Neuronal stem cell (in vitro differentiated cells): ENCODE results near the gene DGKK.

ENCODE experiments used
- DNase-seq: peaks from one replicate; pipeline ENCODE4 v3.0.0-alpha.2; 2013; ENCODE audit warnings: low spot score
- H2AFZ ChIP-seq: one replicate; pipeline ENCODE4 v1.6.1; 2013; ENCODE audit warnings: mild to moderate bottlenecking, low read length, inconsistent platforms
- H2AK5ac ChIP-seq: 2 replicates; pipeline ENCODE4 v1.6.1; 2013; ENCODE audit warnings: low read depth, mild to moderate bottlenecking, inconsistent platforms, low read length, moderate library complexity, mixed read lengths
- H2BK120ac ChIP-seq: 2 replicates; pipeline ENCODE4 v1.6.1; 2013; ENCODE audit warnings: low read depth, mild to moderate bottlenecking, inconsistent platforms, low read length, moderate library complexity, mixed read lengths
- H2BK12ac ChIP-seq: one replicate; pipeline ENCODE4 v1.6.1; 2013; ENCODE audit warnings: low read length, inconsistent platforms
- H2BK15ac ChIP-seq: 2 replicates; pipeline ENCODE4 v1.6.1; 2013; ENCODE audit warnings: mild to moderate bottlenecking, low read length, inconsistent platforms, mixed read lengths
- H2BK5ac ChIP-seq: one replicate; pipeline ENCODE4 v1.6.1; 2013; ENCODE audit warnings: inconsistent platforms, mild to moderate bottlenecking, low read length, moderate library complexity
- H3K14ac ChIP-seq: one replicate; pipeline ENCODE4 v1.6.1; 2013; ENCODE audit warnings: low read length, inconsistent platforms
- H3K18ac ChIP-seq: 2 replicates; pipeline ENCODE4 v1.6.1; 2013; ENCODE audit warnings: low read length, inconsistent platforms
- H3K23ac ChIP-seq: 2 replicates; pipeline ENCODE4 v1.6.1; 2013; ENCODE audit warnings: low read depth, mild to moderate bottlenecking, mixed read lengths, low read length, inconsistent platforms; ENCODE audit not compliant: poor library complexity
- H3K27ac ChIP-seq: replicated peaks from 3 replicates; pipeline ENCODE4 v1.5.1; 2013; ENCODE audit warnings: low read length, inconsistent platforms
- H3K27me3 ChIP-seq, 3 experiments: 2 replicates each; pipeline ENCODE4 v1.6.1; 2013; ENCODE audit warnings: low read length in 3 of 3, mild to moderate bottlenecking in 2 of 3, inconsistent platforms in 1 of 3, low read depth in 1 of 3, mixed read lengths in 1 of 3, moderate library complexity in 1 of 3; ENCODE audit not compliant: control insufficient read depth in 3 of 3, insufficient read depth in 3 of 3
- H3K36me3 ChIP-seq, 2 donors: replicated peaks in 1 of 2; 2 replicates each; pipeline ENCODE4 v1.6.1; 2013; ENCODE audit warnings: low read length in 2 of 2; ENCODE audit not compliant: control insufficient read depth in 2 of 2, insufficient read depth in 2 of 2
- H3K4ac ChIP-seq: 2 replicates; pipeline ENCODE4 v1.6.1; 2013; ENCODE audit warnings: inconsistent platforms, mild to moderate bottlenecking, low read length, moderate library complexity
- H3K4me1 ChIP-seq, 2 donors: 1 replicate in 1 of 2; 2 replicates in 1 of 2; pipeline ENCODE4 v1.6.1; 2013; ENCODE audit warnings: low read length in 2 of 2, low read depth in 1 of 2; ENCODE audit not compliant: control insufficient read depth in 2 of 2, insufficient read depth in 1 of 2
- H3K4me2 ChIP-seq: one replicate; pipeline ENCODE4 v1.6.1; 2013; ENCODE audit warnings: mild to moderate bottlenecking, low read length, inconsistent platforms; ENCODE audit not compliant: insufficient read depth, poor library complexity, severe bottlenecking
- H3K4me3 ChIP-seq, 2 donors: 2 replicates each; pipeline ENCODE4 v1.5.1; 2013; ENCODE audit warnings: low read length in 2 of 2, mild to moderate bottlenecking in 2 of 2, inconsistent platforms in 1 of 2, moderate library complexity in 1 of 2
- H3K79me1 ChIP-seq: one replicate; pipeline ENCODE4 v1.6.1; 2013; ENCODE audit warnings: low read depth, mild to moderate bottlenecking, inconsistent platforms, low read length, moderate library complexity
- H3K9ac ChIP-seq: one replicate; pipeline ENCODE4 v1.6.1; 2013; ENCODE audit warnings: mild to moderate bottlenecking, low read depth, low read length, inconsistent platforms; ENCODE audit not compliant: poor library complexity
- H3K9me3 ChIP-seq, 2 donors: replicated peaks in 1 of 2; 2 replicates each; pipeline versions ENCODE3 to v1.6.1; 2013; ENCODE audit warnings: low read length in 2 of 2, mild to moderate bottlenecking in 2 of 2, inconsistent platforms in 1 of 2, low read depth in 1 of 2, mixed read lengths in 1 of 2, moderate library complexity in 1 of 2; ENCODE audit not compliant: control insufficient read depth in 2 of 2, insufficient read depth in 1 of 2
- H4K8ac ChIP-seq: one replicate; pipeline ENCODE4 v1.6.1; 2013; ENCODE audit warnings: low read depth, mild to moderate bottlenecking, inconsistent platforms, low read length, moderate library complexity
- H4K91ac ChIP-seq: one replicate; pipeline ENCODE4 v1.6.1; 2013; ENCODE audit warnings: low read length, low read depth, mild to moderate bottlenecking, inconsistent platforms; ENCODE audit not compliant: poor library complexity
- WGBS, 2 donors: extraction: QIAGEN DNeasy Blood & Tissue Kit; methylation state at CpG; one replicate each; pipeline ENCODE4 v1.1.7; 2013; ENCODE audit warnings: missing lambda C conversion rate in 2 of 2, mixed read lengths in 1 of 2; ENCODE audit not compliant: insufficient read length in 2 of 2, insufficient replicate concordance in 1 of 2; ENCODE audit errors: extremely low coverage in 2 of 2; 5-methylcytosine and 5-hydroxymethylcytosine counted together

DGKK gene

GRCh38 chrX:50447535-50447934 is 23.1 kb downstream of the DGKK start:
- WGBS, 2 donors = no CpG with 5 or more reads among the region's 3 CpGs
- no peak overlapping the region for H2BK15ac ChIP-seq
- no peak for DNase-seq
- H2AFZ ChIP-seq = no peak overlapping the region
- H3K79me1 ChIP-seq = no peaks in the 10 kb centered on the region
- no peaks in the 10 kb centered on the region for H3K4me1 ChIP-seq
- no peak overlapping the region for H4K8ac ChIP-seq
- no peak overlapping the region for H3K4me2 ChIP-seq
- H2BK12ac ChIP-seq = no peak overlapping the region
- H3K9ac ChIP-seq = no peak overlapping the region
- no peak overlapping the region for H2BK120ac ChIP-seq
- H4K91ac ChIP-seq = no peak overlapping the region
- no peak overlapping the region for H2BK5ac ChIP-seq
- no peaks in the 10 kb centered on the region for H3K36me3 ChIP-seq
- H3K18ac ChIP-seq = no peak overlapping the region
- H3K27ac ChIP-seq = no peak overlapping the region
- H3K27me3 ChIP-seq = peaks cover 0 to 3% (median 0%) of the 10 kb centered on the region in 3 experiments
- H2AK5ac ChIP-seq = no peak overlapping the region
- H3K14ac ChIP-seq = no peak overlapping the region
- H3K9me3 ChIP-seq = no peaks in the 10 kb centered on the region
- H3K23ac ChIP-seq = no peak overlapping the region
- no peak overlapping the region for H3K4ac ChIP-seq
- no peak overlapping the region for H3K4me3 ChIP-seq

- H3K14ac ChIP-seq = no peak overlapping the region
- no peak overlapping the region for H3K4me3 ChIP-seq
- H3K27me3 ChIP-seq = peaks cover 0 to 5% (median 0%) of the 10 kb centered on the region in 3 experiments
- WGBS, 2 donors = no CpG with 5 or more reads among the region's 3 CpGs
- no peak overlapping the region for H2BK12ac ChIP-seq
- H2BK5ac ChIP-seq = no peak overlapping the region
- H3K9ac ChIP-seq = no peak overlapping the region
- H3K36me3 ChIP-seq = no peaks in the 10 kb centered on the region
- DNase-seq = no peak
- no peak overlapping the region for H4K8ac ChIP-seq
- H2AFZ ChIP-seq = no peak overlapping the region
- H3K9me3 ChIP-seq = no peaks in the 10 kb centered on the region
- no peak overlapping the region for H2BK15ac ChIP-seq
- H3K4me2 ChIP-seq = no peak overlapping the region
- H3K4me1 ChIP-seq = no peaks in the 10 kb centered on the region
- no peak overlapping the region for H3K23ac ChIP-seq
- H2BK120ac ChIP-seq = no peak overlapping the region
- H4K91ac ChIP-seq = no peak overlapping the region
- no peak overlapping the region for H3K4ac ChIP-seq
- H2AK5ac ChIP-seq = no peak overlapping the region
- H3K27ac ChIP-seq = no peak overlapping the region
- no peak overlapping the region for H3K18ac ChIP-seq
- no peaks in the 10 kb centered on the region for H3K79me1 ChIP-seq
Measured at GRCh38 chrX:50442426-50443116, 28.1 kb downstream of the DGKK start.

GRCh38 chrX:50436797-50437196 is 33.8 kb downstream of the DGKK start:
- Histone ChIP-seq H3K4me3 (no peak overlapping the region), H3K4me2 (no peak overlapping the region), H3K23ac (no peak overlapping the region), H3K27ac (no peak overlapping the region), H2BK5ac (no peak overlapping the region), H3K36me3 (no peaks in the 10 kb centered on the region), H3K9me3 (no peaks in the 10 kb centered on the region), H4K91ac (no peak overlapping the region), H3K4ac (no peak overlapping the region), H3K9ac (no peak overlapping the region), H2AFZ (no peak overlapping the region), H2AK5ac (no peak overlapping the region), H3K14ac (no peak overlapping the region), H2BK15ac (no peak overlapping the region), H2BK120ac (no peak overlapping the region), H3K18ac (no peak overlapping the region), H3K79me1 (no peaks in the 10 kb centered on the region), H3K27me3 (peaks cover 0 to 18% (median 0%) of the 10 kb centered on the region in 3 experiments), H2BK12ac (no peak overlapping the region), H4K8ac (no peak overlapping the region), H3K4me1 (peaks cover 0 to 6% of the 10 kb centered on the region in 2 donors)
- WGBS, 2 donors = no CpG with 5 or more reads among the region's 6 CpGs
- DNase-seq = no peak

DNA sequence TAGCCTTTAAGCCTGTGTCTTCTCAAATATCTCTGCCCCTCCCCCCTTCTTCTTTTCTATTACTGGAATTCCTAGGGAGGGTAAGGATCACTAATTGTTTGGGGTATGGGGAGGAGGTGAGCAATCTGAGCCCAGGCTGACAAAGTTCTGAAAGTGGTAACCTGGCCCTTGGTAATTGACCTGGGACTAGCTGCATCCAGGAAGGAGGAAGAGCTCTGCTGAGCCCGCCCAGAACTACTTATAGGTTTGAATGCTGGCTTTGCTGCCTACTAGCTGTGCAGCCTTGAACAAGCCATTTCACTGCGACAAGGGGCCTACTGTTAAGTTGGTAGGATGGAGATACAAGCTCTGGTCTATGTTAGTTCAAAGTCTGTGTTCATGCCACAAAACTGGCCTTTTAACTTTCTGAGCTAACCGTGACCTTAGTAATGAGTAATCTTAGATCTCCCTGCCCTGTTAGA is 37.8 kb downstream of the DGKK start:
- Histone ChIP-seq H3K14ac (no peak overlapping the region), H3K4ac (no peak overlapping the region), H3K79me1 (no peaks in the 10 kb centered on the region), H3K36me3 (no peaks in the 10 kb centered on the region), H3K4me1 (peaks cover 0 to 12% of the 10 kb centered on the region in 2 donors), H2BK15ac (no peak overlapping the region), H2AFZ (no peak overlapping the region), H2AK5ac (no peak overlapping the region), H3K4me2 (no peak overlapping the region), H3K9me3 (no peaks in the 10 kb centered on the region), H2BK120ac (no peak overlapping the region), H3K27me3 (peaks cover 0 to 13% (median 0%) of the 10 kb centered on the region in 3 experiments), H4K91ac (no peak overlapping the region), H3K27ac (no peak overlapping the region), H2BK5ac (no peak overlapping the region), H3K4me3 (no peak overlapping the region), H4K8ac (no peak overlapping the region), H2BK12ac (no peak overlapping the region), H3K18ac (no peak overlapping the region), H3K23ac (no peak overlapping the region), H3K9ac (no peak overlapping the region)
- peak; percentile 21 for DNase-seq
- WGBS, 2 donors = no CpG with 5 or more reads among the region's 3 CpGs
